ENCODE results near the gene TMEM132A.
"Not testable (repeated sequence)": the region's sequence is repeated elsewhere in the genome, so short reads cannot be mapped to it uniquely, and the experiment has no call there.

Gene TMEM132A

GRCh38 chr11:60906132-60906972, 17.9 kb upstream of the TMEM132A start, which contains the start of gene PRPF19:
Gene PRPF19, minus strand, starts transcription at chr11:60906585. Its CDS starts 203 bp downstream, at chr11:60906382.
- TF ChIP-seq CTCF (conservative IDR thresholded peaks at IDR 0.05; ENCODE audit: low read depth, low read length) = no peak
- DNase-seq (ENCODE audit: low read depth) = peak; percentile 96
- H3K4me3 ChIP-seq (ENCODE audit: low read depth, low read length) = peak within 1 kb of the TSS; percentile 90

GRCh38 chr11:60908803-60909202, 15.5 kb upstream of the TMEM132A start:
- H3K4me3 ChIP-seq (ENCODE audit: low read depth, low read length) = no peak overlapping the region
- no peak for TF ChIP-seq CTCF (conservative IDR thresholded peaks at IDR 0.05; ENCODE audit: low read depth, low read length)
- DNase-seq (ENCODE audit: low read depth) = no peak

GRCh38 chr11:60909680-60910280, 14.5 kb upstream of the TMEM132A start:
- DNase-seq (ENCODE audit: low read depth) = not testable (repeated sequence)

GRCh38 chr11:60910281-60910687, 14.0 kb upstream of the TMEM132A start:
- no peak overlapping the region for H3K4me3 ChIP-seq (ENCODE audit: low read depth, low read length)
- no peak for DNase-seq (ENCODE audit: low read depth)
- TF ChIP-seq CTCF (conservative IDR thresholded peaks at IDR 0.05; ENCODE audit: low read depth, low read length) = no peak

More at GRCh38 chr11:60909680-60910280, 14.5 kb upstream of the TMEM132A start:
- not testable (repeated sequence) for H3K4me3 ChIP-seq (ENCODE audit: low read depth, low read length)

GRCh38 chr11:60910711-60911380, 13.4 kb upstream of the TMEM132A start:
- TF ChIP-seq CTCF (conservative IDR thresholded peaks at IDR 0.05; ENCODE audit: low read depth, low read length) = no peak
- DNase-seq (ENCODE audit: low read depth) = no peak
- no peak overlapping the region for H3K4me3 ChIP-seq (ENCODE audit: low read depth, low read length)

- TF ChIP-seq CTCF (conservative IDR thresholded peaks at IDR 0.05; ENCODE audit: low read depth, low read length) = no peak
- DNase-seq (ENCODE audit: low read depth) = peak; percentile 94
- H3K4me3 ChIP-seq (ENCODE audit: low read depth, low read length) = peak overlapping the region; percentile 36
Measured at GRCh38 chr11:60912223-60912850, 11.9 kb upstream of the TMEM132A start.

Measured in choroid plexus epithelial cell (primary cell).